Measurements from ENCODE around the gene HSDL1. TPM values are rescaled to one million over a fixed set of nuclear protein-coding genes. Genes with fewer than 3 reads are reported as not detected.

HSDL1 gene
- polyA plus RNA-seq, 2 donors, result 6.3 to 9.7 TPM

DNA sequence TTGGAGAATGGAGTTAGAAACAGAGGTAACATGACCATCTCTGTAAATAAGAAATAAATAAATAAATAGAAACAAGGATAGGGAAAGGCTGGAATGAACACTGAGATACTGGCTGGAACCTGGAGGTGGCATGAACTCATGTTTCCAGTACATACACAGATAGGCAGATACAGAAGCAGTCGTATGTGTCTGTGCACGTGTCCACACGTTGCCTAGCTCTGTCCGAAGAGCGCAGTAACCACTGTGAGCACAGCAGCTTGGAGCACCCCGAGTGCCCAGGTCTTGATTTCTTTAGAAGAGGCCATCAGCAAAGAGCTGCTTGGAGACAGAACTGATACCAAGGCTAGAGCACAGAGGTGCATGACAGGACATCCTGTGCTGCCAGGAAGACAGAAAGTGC lies 65.3 kb downstream of the HSDL1 start:
- WGBS, 2 donors, result 87 to 93% methylated on average over 6 of the region's 6 CpGs
- Histone ChIP-seq H3K27me3 (ENCODE audit: control insufficient read depth in 1 of 2, insufficient read depth in 2 of 2, low read length in 2 of 2) (no peaks in the 10 kb centered on the region), H3K36me3 (ENCODE audit: control insufficient read depth in 2 of 2, insufficient read depth in 2 of 2, low read length in 1 of 2) (peaks cover 16 to 37% of the 10 kb centered on the region in 2 donors), H3K4me1 (ENCODE audit: control insufficient read depth in 2 of 2, insufficient read depth in 2 of 2, low read length in 1 of 2) (peaks cover 0 to 2% of the 10 kb centered on the region in 2 donors), H3K4me3 (ENCODE audit: low read depth in 1 of 2, low read length in 2 of 2) (no peak overlapping the region), H3K27ac (ENCODE audit: low read depth in 2 of 2, low read length in 1 of 2) (no peak overlapping the region), H3K9me3 (ENCODE audit: control insufficient read depth in 2 of 2, insufficient read depth in 1 of 2, low read depth in 1 of 2, low read length in 1 of 2) (no peaks in the 10 kb centered on the region)

DNA sequence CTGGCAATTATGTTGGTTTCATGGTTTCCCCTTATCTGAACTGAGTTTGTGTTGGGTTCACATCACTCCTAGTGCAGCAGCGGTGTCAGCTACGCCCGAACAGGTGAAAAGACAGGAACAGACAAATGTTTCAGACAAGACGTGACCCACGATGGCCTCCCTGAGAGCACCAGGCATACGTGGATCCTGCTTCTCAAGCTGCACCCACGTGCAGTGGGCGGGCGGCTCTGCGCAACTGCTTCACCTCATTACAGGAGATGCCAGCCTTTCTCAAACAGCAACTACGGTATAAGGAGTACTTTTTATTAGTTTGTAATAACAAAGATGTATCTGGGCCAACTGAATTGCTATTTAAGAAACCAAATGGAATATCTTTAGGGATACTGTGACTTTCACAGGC lies 69.6 kb downstream of the HSDL1 start:
- H3K36me3 ChIP-seq (ENCODE audit: control insufficient read depth in 2 of 2, insufficient read depth in 2 of 2, low read length in 1 of 2), result peaks cover 12 to 31% of the 10 kb centered on the region in 2 donors
- H3K4me3 ChIP-seq (ENCODE audit: low read depth in 1 of 2, low read length in 2 of 2), result no peak overlapping the region
- H3K4me1 ChIP-seq (ENCODE audit: control insufficient read depth in 2 of 2, insufficient read depth in 2 of 2, low read length in 1 of 2), result peaks cover 0 to under 1% of the 10 kb centered on the region in 2 donors
- no peaks in the 10 kb centered on the region for H3K9me3 ChIP-seq (ENCODE audit: control insufficient read depth in 2 of 2, insufficient read depth in 1 of 2, low read depth in 1 of 2, low read length in 1 of 2)
- 91 to 92% methylated on average over 11 of the region's 11 CpGs for WGBS, 2 donors
- no peaks in the 10 kb centered on the region for H3K27me3 ChIP-seq (ENCODE audit: control insufficient read depth in 1 of 2, insufficient read depth in 2 of 2, low read length in 2 of 2)
- no peak overlapping the region for H3K27ac ChIP-seq (ENCODE audit: low read depth in 2 of 2, low read length in 1 of 2)

DNA sequence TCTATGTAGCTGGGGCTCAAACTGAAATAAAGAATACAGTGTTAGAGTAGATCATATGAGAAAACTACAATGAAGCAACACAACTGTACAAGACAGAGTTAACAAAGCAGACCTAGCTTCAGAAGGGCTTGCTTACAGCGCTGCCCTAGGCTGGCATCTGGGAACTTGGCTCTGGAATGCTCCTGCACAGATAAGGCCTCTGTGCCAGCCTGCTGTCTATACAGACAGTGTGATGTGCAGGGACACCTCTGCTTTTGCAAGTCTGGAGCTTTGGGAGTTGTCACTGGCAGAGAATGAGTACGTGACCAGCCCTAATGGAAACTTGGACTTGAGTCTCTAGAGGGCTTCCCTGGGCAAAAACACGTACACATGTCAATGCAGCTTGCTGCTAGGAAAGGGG lies 70.3 kb downstream of the HSDL1 start:
- Histone ChIP-seq H3K27me3 (ENCODE audit: control insufficient read depth in 1 of 2, insufficient read depth in 2 of 2, low read length in 2 of 2) (no peaks in the 10 kb centered on the region), H3K4me3 (ENCODE audit: low read depth in 1 of 2, low read length in 2 of 2) (no peak overlapping the region), H3K4me1 (ENCODE audit: control insufficient read depth in 2 of 2, insufficient read depth in 2 of 2, low read length in 1 of 2) (no peaks in the 10 kb centered on the region), H3K36me3 (ENCODE audit: control insufficient read depth in 2 of 2, insufficient read depth in 2 of 2, low read length in 1 of 2) (peaks cover 12 to 30% of the 10 kb centered on the region in 2 donors), H3K9me3 (ENCODE audit: control insufficient read depth in 2 of 2, insufficient read depth in 1 of 2, low read depth in 1 of 2, low read length in 1 of 2) (no peaks in the 10 kb centered on the region), H3K27ac (ENCODE audit: low read depth in 2 of 2, low read length in 1 of 2) (no peak overlapping the region)
- 91 to 95% methylated on average over 3 of the region's 3 CpGs for WGBS, 2 donors

Other genes with a start within 250 kb of the HSDL1 start
- gene MLYCD, start 246.1 kb downstream of the HSDL1 start, polyA plus RNA-seq, result 1 to 10 TPM; 1.6 to 2.4 TPM
- gene OSGIN1, start 191.9 kb downstream of the HSDL1 start, polyA plus RNA-seq, result 1 to 10 TPM; 6.0 to 8.3 TPM
- not detected for gene NECAB2, start 176.9 kb downstream of the HSDL1 start, polyA plus RNA-seq
- gene SLC38A8, start 102.4 kb downstream of the HSDL1 start, polyA plus RNA-seq, result under 1 TPM in 1 of 2 donors, not detected in 1; 0.06 TPM
- gene MBTPS1, start 28.2 kb downstream of the HSDL1 start, polyA plus RNA-seq, result 10 to 100 TPM; 23.1 to 25.6 TPM
- gene DNAAF1, start 131 bp upstream of the HSDL1 start, polyA plus RNA-seq, result under 1 TPM; 0.20 to 0.39 TPM
- 10 to 100 TPM; 29.1 to 64.4 TPM for gene TAF1C, start 41.9 kb upstream of the HSDL1 start, polyA plus RNA-seq
- gene ADAD2, start 46.0 kb upstream of the HSDL1 start, polyA plus RNA-seq, result 10 to 100 TPM in 1 of 2 donors, 1 to 10 TPM in 1; 3.6 to 11.5 TPM
- gene KCNG4, start 94.8 kb upstream of the HSDL1 start, polyA plus RNA-seq, result not detected
- gene WFDC1, start 149.7 kb upstream of the HSDL1 start, polyA plus RNA-seq, result 1 to 10 TPM; 4.0 to 4.5 TPM
- 1 to 10 TPM; 1.1 to 2.2 TPM for gene ATP2C2, start 223.4 kb upstream of the HSDL1 start, polyA plus RNA-seq

Measured in esophagus (tissue), 2 donors.